HG03442 (cell line): ENCODE results near the gene RSRC2.
"Not testable (repeated sequence)": the region's sequence is repeated elsewhere in the genome, so short reads cannot be mapped to it uniquely, and the experiment has no call there.

ENCODE experiments used
- ATAC-seq: cut with Tn5 transposase; IDR thresholded peaks from one replicate; pipeline ENCODE4 v1.9.1; 2021; ENCODE audit warnings: mild to moderate bottlenecking, moderate library complexity; ENCODE audit not compliant: unreplicated experiment

Gene RSRC2, protein sequence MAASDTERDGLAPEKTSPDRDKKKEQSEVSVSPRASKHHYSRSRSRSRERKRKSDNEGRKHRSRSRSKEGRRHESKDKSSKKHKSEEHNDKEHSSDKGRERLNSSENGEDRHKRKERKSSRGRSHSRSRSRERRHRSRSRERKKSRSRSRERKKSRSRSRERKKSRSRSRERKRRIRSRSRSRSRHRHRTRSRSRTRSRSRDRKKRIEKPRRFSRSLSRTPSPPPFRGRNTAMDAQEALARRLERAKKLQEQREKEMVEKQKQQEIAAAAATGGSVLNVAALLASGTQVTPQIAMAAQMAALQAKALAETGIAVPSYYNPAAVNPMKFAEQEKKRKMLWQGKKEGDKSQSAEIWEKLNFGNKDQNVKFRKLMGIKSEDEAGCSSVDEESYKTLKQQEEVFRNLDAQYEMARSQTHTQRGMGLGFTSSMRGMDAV

DNA sequence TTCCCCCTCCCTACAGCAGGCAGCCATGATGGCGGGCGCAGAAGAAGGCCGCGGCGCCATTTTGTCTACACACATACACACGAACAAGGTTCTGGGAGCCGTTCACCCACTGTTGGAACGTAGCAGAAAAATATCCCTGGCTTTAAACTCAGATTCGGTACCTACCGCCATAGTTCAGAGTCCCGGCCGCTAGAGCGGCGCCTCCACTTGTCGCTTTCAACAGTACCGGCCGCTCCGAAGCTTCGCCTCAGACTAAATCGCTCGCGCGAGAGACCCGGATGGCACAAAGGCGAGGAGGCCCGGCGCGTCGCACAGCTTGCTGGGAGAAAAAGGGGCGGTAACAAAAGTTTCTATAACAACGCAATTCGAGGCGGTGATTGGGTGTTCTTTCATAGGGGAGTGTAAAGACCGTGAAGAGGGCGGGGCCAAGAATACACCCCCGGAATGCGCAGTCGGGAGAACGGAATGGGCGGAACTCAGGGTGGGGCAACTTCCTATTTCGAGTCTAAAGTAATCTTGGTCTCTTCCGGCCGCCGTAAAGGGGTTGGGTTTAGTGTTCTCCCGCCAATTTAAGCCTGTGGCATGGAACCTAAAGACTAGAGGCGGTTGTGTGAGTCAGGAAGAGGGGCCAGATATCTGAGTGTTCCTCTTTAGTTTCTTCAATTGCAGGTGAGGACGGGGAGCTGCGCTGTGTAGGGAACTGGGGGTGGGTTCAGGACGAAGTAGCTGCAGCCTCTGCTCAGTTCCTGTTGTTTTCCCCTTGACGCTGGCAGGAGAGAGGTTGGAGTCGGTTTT, at the start of gene RSRC2, which contains the start of gene KNTC1:
RSRC2 (minus strand) TSS at position 254 of the 795 bp plus-strand sequence; CDS start at position 171, 83 bp downstream.
KNTC1 (plus strand) TSS at position 567 of the 795 bp plus-strand sequence. CDS start 2,815 bp downstream, outside the sequence.
- ATAC-seq: peak; percentile 89

DNA sequence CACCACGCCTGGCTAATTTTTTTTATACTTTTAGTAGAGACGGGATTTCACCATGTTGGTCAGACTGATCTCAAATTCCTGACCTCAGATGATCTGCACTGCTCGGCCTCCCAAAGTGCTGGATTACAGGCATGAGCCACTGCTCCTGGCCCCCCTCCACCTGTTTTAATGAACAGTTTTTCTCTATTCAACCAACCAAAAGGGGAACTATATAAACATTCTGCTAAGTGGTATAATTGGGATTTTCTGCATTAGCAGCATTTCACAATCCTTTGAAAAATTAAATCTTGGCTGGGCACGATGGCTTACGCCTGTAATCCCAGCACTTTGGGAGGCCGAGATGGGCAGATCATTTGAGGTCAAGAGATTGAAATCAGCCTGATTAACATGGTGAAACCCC, 45.1 kb upstream of the RSRC2 start:
- ATAC-seq: no peak

DNA sequence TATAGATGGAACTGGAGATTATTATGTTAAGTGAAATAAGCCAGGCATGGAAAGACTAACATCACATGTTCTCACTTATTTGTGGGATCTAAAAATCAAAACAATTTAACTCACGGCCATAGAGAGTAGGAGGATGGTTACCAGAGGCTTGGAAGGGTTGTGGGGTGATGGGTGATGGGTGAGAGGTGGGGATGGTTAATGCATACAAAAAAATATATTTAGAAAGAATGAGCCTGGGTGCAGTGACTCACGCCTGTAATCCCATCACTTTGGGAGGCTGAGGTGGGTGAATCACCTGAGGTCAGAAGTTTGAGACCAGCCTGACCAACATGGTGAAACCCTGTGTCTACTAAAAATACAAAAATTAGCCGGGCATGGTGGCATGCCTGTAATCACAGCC, 43.3 kb upstream of the RSRC2 start:
- ATAC-seq: not testable (repeated sequence)

DNA sequence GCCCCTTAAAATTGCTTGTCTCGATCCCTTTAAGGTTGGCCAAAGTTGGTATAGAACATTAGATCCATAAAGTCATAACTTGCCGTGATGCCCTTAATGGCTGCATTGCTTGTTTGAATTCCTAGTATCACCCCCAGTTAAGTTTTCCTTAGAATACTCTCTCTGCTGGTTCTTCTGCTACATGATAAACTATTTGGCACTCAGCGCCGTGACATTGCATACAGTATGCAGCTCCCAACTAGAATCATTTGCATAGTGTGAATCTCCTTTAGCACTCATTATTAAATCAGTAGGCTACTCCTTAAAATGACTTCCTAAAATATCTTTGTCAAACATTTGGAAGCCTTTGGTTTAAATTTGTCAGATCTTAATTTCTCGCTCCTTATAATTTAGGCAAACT, 42.6 kb upstream of the RSRC2 start:
- no peak for ATAC-seq

DNA sequence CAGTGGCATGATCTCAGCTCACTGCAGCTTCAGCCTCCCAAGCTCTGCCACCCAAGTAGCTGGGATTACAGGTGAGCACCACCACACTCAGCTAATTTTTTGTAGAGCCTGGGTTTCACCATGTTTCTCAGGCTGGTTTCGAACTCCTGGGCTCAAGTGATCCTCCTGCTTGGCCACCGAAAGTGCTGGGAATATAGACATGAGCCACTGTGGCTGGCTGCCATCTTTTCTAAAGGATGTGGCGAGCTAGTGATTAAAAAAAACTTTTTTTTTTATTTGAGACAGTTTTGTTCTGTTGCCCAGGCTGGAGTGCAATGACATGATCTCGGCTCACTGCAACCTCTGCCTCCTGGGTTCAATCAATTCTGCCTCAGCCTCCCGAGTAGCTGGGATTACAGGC, 40.1 kb upstream of the RSRC2 start:
- ATAC-seq: not testable (repeated sequence)

DNA sequence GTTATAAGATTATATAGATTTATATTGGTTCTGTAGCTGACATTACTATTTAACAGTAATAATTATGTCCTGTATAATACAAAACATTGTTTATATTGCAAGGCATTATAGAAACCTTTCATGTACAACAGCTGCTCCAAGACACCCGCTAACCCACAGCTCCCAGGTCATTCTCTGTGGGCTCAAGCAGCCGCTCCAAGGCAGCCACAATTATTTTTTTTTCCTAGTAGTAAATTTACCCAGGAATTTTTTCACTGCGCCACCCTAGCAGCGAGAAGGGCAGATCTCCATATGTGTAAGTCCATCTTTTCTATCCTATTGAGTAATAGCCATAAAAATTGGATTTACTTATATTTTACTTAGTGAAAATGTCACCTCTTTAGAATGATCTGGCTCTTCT, 36.6 kb upstream of the RSRC2 start:
- no peak for ATAC-seq

DNA sequence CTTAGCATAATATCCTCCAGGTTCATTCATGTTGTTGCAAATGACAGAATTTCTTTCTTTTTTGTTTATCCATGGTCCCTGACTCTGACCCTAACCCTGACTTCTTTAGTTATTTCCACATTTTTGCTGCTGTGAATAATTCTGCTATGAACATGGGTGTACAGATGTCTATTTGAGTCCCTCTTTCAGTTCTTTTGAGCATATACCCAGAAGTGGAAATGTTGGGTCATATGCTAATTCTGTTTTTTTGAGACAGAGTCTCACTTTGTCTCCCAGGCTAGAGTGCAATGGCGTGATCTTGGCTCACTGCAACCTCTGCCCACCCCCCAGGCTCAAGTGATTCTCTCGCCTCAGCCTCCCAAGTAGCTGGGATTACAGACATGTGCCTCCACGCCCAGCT, 33.4 kb upstream of the RSRC2 start:
- ATAC-seq: no peak

DNA sequence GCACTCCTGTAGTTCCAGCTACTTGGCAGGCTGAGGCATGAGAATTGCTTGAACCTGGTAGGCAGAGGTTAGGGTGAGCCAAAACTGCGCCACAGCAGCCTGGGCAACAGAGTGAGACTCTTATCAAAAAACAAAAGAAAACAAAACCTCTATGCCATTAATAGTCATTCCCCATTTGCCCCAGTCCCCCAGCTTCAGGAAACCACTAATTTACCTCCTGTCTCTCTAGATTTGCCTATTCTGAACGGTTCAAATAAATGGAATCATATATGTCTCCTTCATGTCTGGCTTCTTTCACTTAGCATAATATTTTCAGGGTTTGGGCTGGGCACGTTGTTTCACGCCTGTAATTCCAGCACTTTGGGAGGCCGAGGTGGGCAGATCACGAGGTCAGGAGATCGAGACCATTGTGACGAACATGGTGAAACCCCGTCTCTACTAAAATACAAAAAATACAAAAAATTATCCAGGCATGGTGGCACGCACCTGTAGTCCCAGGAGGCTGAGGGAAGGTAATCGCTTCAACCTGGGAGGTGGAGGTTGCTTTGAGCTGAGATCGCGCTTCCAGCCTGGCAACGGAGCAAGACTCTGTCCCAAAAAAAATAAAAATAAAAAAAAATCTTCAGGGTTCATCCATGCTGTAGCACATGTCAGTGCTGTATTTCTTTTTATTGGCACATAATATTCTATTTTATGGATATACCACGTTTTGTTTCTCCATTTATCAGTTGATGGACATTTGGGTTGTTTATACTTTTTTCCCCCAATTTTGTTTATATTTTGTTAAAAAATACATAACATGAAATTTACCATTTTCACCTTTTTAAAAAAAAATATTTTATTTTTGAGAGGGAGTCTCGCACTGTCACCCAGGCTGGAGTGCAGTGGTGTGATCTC, 32.3 kb upstream of the RSRC2 start:
- ATAC-seq: no peak

DNA sequence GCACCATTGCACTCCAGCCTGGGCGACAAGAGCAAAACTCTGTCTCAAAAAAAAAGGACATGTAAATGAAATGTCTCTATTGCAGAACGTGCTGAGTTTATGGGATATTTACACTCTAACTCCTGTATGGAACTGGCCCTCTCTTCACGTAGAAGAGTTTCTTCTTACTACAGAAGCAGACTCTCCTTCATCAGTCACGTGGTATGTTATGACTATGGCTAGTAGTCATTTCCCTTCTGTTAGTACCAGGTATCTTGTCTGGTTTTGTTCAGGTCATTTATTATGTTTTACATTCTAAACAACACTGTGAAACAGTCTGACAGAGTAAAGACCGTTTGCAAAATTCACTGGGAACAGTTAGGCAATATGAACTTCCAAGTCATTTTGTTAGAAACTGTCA, 20.6 kb upstream of the RSRC2 start:
- no peak for ATAC-seq

DNA sequence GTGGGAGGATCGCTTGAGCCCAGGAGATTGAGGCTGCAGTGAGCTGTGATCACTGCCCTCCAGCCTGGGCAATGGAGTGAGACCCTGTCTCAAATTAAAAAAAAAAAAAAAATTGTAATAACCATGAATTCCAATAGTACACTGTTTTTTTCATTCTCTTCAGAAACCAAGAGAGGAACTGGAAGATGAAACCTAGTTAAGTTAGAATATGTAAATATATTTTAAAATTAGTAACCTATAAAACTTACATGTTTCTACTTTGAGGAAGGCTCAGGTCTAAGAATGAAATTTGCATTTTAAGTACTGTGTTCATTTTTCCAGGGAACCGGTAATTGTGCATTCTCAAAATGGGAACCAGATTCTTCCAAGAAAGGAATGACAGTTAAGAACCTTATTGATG, 19.1 kb upstream of the RSRC2 start:
- no peak for ATAC-seq

DNA sequence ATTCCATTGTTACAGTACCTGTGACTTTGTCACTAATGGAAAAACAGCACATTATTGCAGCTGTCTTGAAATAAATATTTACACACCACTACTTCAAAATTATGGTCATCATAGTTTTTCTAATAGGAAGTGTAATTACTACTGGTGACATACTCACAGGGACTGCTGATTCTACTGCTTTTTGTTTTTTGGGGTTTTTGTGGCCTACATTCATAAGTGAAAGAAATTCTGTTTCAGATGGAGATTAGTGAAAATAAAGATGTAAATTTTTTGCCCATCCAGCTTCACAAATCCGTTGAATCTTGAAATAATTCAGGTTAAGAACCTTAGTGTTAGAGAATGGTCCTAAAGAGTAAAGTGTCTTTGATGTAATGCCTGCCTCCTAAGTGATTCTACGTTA, 17.8 kb upstream of the RSRC2 start:
- no peak for ATAC-seq

DNA sequence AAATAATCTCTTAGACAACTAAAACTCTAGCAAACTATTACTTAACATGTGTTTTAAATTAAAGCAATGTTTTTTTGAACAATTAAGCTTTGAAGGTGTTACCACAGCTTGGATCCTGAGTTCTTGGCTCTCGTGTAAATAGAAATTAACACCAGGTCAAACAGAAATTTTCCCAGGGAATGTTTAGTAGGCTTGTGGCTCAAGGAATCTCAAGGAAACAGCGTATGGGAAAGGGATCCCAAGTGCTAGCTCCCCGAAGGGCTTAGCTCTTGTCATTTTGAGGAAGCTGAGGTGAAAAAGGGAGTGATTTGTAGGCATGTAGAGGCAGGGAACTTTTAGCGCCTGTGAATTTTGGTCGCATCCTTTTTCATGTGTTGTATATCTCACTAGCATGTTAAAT, 11.8 kb upstream of the RSRC2 start:
- no peak for ATAC-seq

DNA sequence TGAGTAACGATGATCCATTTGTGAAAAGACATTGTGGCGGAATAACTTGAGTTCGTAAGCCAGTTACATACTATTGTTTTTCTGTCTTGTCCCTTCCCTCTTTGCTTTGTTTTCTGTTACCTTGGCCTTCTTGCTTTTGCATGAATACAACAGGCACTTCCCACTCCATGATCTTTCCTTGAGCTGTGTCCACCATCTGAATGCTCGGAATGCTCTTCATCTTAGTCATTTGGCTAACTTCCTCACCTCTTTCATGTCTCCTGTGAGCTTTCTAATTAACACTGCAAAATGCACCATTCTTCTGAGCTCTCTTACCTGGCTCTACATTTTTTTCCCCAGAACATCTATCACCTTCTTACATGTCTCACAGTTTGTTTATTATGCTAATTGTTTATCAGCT, 10.3 kb upstream of the RSRC2 start:
- ATAC-seq: no peak

DNA sequence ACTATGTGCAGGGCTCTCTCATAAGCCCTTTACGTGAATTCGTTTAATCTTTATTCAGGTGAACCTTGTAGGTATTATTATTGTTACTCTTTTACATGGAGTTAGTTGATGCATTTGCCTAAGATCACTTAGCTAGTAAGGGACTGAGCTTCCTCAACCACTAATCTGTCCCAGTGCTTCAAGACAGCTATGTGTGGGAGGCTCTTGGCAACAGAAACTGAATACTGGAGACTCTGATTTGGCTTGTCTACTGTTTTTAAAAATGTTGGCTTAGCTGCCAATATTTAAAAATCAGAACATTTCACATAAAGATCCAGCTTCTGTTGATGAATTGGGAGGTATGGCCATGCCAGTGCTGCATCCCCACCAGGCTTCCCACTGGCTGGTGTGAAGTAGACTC, 7.1 kb upstream of the RSRC2 start:
- ATAC-seq: no peak

DNA sequence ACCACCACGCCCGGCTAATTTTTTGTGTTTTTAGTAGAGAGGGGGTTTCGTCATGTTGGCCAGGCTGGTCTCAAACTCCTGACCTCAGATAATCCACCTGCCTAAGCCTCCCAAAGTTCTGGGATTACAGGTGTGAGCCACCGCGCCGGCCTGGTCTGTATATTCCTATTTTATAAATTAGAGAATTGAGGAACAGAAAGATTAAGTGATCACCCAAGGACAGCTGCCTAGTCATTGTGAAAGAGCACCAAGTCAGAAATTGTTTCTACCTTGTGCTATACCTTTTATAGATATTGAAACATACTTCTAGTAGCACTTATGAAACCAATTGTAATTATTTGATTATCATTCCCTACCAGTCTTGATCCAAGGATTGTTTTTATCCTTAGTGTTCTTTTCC, 2.3 kb upstream of the RSRC2 start:
- no peak for ATAC-seq

DNA sequence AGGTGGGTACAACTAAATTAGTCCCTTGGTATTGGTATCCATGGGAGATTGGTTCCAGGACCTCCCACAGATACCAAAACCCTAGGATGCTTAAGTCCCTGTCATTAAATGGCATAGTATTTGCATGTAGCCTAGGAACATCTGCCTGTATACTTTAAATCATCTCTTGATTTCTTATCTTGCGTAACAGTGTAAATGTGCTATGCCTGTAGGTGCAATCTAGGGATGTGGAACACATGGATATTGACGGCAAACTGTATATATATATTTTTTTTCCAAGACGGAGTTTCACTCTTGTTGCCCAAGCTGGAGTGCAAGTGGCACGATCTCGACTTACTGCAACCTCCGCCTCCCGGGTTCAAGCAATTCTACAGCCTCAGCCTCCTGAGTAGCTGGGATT, 1.8 kb upstream of the RSRC2 start:
- no peak for ATAC-seq

DNA sequence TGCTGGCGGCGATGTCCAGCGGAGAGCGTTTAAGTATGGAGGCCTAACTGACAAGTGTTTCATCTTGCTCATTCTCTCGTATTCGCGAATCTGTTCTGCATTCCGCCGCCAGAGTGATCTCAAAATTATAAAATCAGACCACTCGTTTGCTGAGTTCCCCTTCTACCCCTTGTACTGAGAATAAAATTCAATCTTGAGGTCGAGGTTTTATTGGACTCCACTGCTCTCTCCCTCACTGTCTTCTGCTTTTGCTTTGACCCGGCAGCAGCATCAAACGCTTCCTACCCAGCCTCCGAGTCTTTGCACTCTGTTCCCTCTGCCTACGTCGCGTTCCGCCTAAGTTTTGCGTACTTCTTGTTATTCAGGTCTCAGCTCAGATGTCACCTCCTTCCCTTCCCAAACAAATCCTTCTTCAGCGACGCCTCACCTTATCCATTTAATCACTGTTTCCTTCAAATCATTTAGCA, 775 bp upstream of the RSRC2 start:
- no peak for ATAC-seq

DNA sequence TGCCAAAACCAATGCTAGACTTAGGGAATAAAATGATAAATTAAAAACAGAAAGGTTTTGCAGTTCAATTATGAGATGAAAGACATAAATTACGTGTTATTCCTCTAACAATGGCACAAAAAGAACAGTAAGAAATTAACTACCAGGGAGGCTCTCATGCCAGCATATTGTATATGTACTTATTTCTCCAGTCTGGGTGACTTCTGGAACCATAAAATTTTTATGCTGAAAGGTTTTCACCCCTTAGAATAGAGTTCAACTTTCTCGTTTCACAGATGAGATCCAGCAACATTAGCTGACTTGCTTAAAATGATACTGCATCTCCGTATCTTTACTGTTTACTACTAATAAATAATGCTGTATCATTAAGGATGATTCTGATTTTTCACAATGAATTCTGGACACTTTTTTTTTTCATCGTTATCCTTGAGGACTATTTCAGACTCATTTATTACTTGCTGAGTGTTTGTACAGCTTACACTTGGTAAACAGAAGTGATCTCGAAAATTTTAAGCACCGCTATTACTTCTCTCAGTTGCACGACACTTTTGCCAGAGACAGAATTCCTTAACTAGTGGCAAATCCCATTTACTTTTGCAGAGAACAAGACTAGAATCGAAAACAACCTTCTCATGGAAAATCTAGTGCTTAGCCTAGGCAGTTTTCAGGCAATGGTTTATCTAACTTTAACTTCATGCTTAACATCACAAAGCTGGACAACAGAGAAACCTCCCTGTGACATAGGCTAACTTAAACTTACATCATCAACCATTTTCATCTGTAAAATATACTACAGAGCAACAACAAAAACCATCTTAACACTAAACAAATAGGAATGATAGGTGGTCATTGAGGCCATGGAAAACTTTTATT, 2.7 kb downstream of the RSRC2 start:
- ATAC-seq: no peak

DNA sequence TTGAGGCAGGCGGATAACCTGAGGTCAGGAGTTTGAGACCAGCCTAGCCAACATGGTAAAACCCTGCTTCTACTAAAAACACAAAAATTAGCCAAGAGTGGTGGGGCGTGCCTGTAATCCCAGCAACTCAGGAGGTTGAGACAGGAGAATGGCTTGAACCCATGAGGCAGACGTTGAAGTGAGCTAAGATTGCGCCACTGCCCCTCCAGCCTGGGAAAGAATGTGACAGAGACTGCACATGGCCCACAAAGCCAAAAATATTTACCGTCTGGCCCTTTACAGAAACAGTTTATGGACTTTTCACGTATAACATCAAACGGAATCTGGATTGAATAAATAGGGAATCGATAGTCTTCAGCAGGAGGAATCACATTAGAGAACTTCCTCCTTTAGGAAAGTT, 3.5 kb downstream of the RSRC2 start:
- ATAC-seq: no peak

DNA sequence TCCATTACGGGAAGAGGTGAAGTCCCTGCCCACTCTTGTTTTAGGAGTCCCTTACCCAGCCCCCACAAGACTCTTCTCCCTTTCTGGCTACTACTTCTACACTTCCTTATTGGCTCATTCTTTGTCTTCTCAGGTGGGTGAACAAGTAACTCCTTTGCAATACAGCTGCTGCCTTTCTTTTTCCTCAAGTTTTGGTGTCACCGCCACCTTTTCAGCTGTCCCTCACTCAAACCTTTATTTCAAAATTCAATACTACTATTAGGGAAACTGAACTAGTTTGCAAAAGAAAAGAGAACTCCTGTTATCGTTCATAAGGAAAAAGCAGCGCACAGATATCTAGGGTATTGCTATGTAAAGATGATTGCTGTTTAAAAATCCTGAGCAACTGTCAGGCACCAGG, 6.1 kb downstream of the RSRC2 start:
- ATAC-seq: no peak
